PC-3 (cell line): Measurements from ENCODE around the gene ZNF778. TPM values are rescaled to one million over a fixed set of nuclear protein-coding genes. Genes with fewer than 3 reads are reported as not detected.

Experiments
- ATAC-seq: fragments of 200-7000 bp; cut with Tn5 transposase; 2 replicates; pipeline ENCODE4 v1.9.1; 2020; ENCODE audit warnings: mild to moderate bottlenecking, moderate library complexity
- BruUV-seq: library from RNA; stranded (reverse); fragments of 400-500 nt; replicated peaks from 2 replicates; lab custom pipeline; 2021; lab: Mats Ljungman, UMichigan
- CTCF ChIA-PET: fragments of 300-600 bp; sonication (Branson Sonifier 250); formaldehyde crosslinking; loops from one replicate; lab custom pipeline; 2022; ENCODE audit warnings: antibody characterized with exemption; lab: Charles Lee
- POLR2A ChIA-PET: fragments of 300-600 bp; sonication (Branson Sonifier 250); formaldehyde crosslinking; loops from one replicate; lab custom pipeline; 2022; ENCODE audit warnings: antibody characterized with exemption; ENCODE audit not compliant: unreplicated experiment; lab: Charles Lee
- DNase-seq: peaks from one replicate; pipeline ENCODE4 v3.0.0-alpha.2; 2015
- H2AFZ ChIP-seq: fragments of 300-600 bp; sonication (generic); 2 replicates; pipeline ENCODE4 v1.6.0; 2016; ENCODE audit warnings: antibody characterized with exemption, low read length
- H3F3A ChIP-seq: fragments of 300-600 bp; sonication (generic); one replicate; pipeline ENCODE4 v1.6.0; 2017; ENCODE audit warnings: antibody characterized with exemption, low read length, control low read depth, mild to moderate bottlenecking; ENCODE audit not compliant: unreplicated experiment
- H3K27ac ChIP-seq: fragments of 300-600 bp; sonication (generic); 2 replicates; pipeline ENCODE4 v1.5.1; 2016; ENCODE audit warnings: mild to moderate bottlenecking, low read length
- H3K27me3 ChIP-seq: fragments of 300-600 bp; sonication (generic); 2 replicates; pipeline ENCODE4 v1.6.1; 2016; ENCODE audit warnings: low read length, mixed read lengths
- H3K36me3 ChIP-seq: fragments of 300-600 bp; sonication (generic); 2 replicates; pipeline ENCODE4 v1.6.1; 2016; ENCODE audit warnings: low read depth, mixed run types, low read length, mixed read lengths
- H3K4me1 ChIP-seq: fragments of 300-600 bp; sonication (generic); 2 replicates; pipeline ENCODE4 v1.5.1; 2016; ENCODE audit warnings: low read length; ENCODE audit not compliant: insufficient read depth
- H3K4me2 ChIP-seq: fragments of 300-600 bp; sonication (generic); 2 replicates; pipeline ENCODE4 v1.6.0; 2016; ENCODE audit warnings: low read length
- H3K4me3 ChIP-seq: fragments of 300-600 bp; sonication (generic); 2 replicates; pipeline ENCODE4 v1.5.1; 2016; ENCODE audit warnings: mild to moderate bottlenecking, low read length, mixed read lengths
- H3K79me2 ChIP-seq: fragments of 300-600 bp; sonication (generic); 2 replicates; pipeline ENCODE4 v1.6.1; 2017; ENCODE audit warnings: low read length, mixed read lengths
- H3K9ac ChIP-seq: fragments of 300-600 bp; sonication (generic); 2 replicates; pipeline ENCODE4 v1.6.0; 2016; ENCODE audit warnings: mild to moderate bottlenecking, low read length
- H3K9me2 ChIP-seq: fragments of 300-600 bp; sonication (generic); replicated peaks from 2 replicates; pipeline ENCODE4 v1.6.1; 2016; ENCODE audit warnings: mixed run types, low read length, mixed read lengths
- H3K9me3 ChIP-seq: fragments of 300-600 bp; sonication (generic); 2 replicates; pipeline ENCODE4 v1.6.1; 2016; ENCODE audit warnings: low read length, mixed read lengths
- H4K20me1 ChIP-seq: fragments of 300-600 bp; sonication (generic); 2 replicates; pipeline ENCODE4 v1.6.1; 2016; ENCODE audit warnings: low read length, mixed read lengths
- EZH2 ChIP-seq: fragments of 300-600 bp; sonication (generic); IDR thresholded peaks from one replicate; pipeline ENCODE4 v1.6.1; 2017; ENCODE audit warnings: antibody characterized with exemption, mild to moderate bottlenecking, low read length; ENCODE audit not compliant: unreplicated experiment
- EZH2phosphoT487 ChIP-seq: fragments of 300-600 bp; sonication (generic); IDR thresholded peaks from 2 replicates; pipeline ENCODE4 v1.6.1; 2018; ENCODE audit warnings: mild to moderate bottlenecking, antibody characterized with exemption, low read length, borderline replicate concordance
- intact Hi-C: fragments of 100-400 bp; cut with micrococcal nuclease; formaldehyde crosslinking; loops from 2 replicates; pipeline ENCODE4 v1.9.0; 2023
- total RNA-seq: library from RNA; depleted of rRNA; stranded (reverse); fragments of >200 nt; gene quantifications from 2 replicates; pipeline ENCODE4 v1.2.3, GENCODE V29; 2014
- TF ChIP-seq, protein P1 (sequence below): fragments of 300-600 bp; sonication (generic); conservative IDR thresholded peaks from 2 replicates; pipeline ENCODE4 v1.5.1; 2017; ENCODE audit warnings: antibody characterized with exemption, low read depth, mild to moderate bottlenecking, low read length

The ZNF778 gene
- total RNA-seq, 1 experiment from 2014 or later = 15.3 TPM

DNA sequence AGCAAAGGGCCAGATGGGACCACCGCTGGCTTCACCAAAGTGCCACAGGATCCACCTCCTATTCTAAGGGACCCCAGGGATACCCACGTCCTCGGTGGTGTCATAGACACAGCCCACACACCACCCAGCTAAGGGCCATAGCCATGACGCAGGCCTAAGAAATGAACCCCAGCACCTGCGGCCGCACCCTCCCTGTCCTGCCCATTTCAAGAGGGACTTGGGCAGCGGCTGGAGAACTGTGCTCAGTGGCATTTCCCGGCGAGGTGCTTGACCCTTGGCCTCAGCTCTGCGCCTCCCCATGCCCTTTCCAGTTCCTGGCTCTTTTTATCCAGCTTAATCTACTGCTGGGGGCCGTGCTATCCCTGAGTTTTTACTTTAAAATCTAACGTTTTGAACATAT, 27.3 kb downstream of the ZNF778 start:
- no TSS peak for BruUV-seq
- Histone ChIP-seq H3K9ac (no peak overlapping the region), H3K9me3 (no peaks in the 10 kb centered on the region), H4K20me1 (no peaks in the 10 kb centered on the region), H3K79me2 (peaks cover 11% of the 10 kb centered on the region), H3K4me3 (no peak overlapping the region), H3K36me3 (no peaks in the 10 kb centered on the region), H3K27me3 (no peaks in the 10 kb centered on the region), H3K27ac (no peak overlapping the region), H2AFZ (no peak overlapping the region), H3K9me2 (no peaks in the 10 kb centered on the region), H3K4me1 (no peaks in the 10 kb centered on the region), H3K4me2 (no peak overlapping the region), H3F3A (no peaks in the 10 kb centered on the region)
- ChIA-PET POLR2A (no interaction called here), CTCF (no interaction called here)
- TF ChIP-seq, protein P1, sequence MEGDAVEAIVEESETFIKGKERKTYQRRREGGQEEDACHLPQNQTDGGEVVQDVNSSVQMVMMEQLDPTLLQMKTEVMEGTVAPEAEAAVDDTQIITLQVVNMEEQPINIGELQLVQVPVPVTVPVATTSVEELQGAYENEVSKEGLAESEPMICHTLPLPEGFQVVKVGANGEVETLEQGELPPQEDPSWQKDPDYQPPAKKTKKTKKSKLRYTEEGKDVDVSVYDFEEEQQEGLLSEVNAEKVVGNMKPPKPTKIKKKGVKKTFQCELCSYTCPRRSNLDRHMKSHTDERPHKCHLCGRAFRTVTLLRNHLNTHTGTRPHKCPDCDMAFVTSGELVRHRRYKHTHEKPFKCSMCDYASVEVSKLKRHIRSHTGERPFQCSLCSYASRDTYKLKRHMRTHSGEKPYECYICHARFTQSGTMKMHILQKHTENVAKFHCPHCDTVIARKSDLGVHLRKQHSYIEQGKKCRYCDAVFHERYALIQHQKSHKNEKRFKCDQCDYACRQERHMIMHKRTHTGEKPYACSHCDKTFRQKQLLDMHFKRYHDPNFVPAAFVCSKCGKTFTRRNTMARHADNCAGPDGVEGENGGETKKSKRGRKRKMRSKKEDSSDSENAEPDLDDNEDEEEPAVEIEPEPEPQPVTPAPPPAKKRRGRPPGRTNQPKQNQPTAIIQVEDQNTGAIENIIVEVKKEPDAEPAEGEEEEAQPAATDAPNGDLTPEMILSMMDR = no peak
- TF ChIP-seq EZH2phosphoT487 (no peak), EZH2 (no peak)
- ATAC-seq (no peak), DNase-seq (no peak)
- intact Hi-C loops = no loop called here

DNA sequence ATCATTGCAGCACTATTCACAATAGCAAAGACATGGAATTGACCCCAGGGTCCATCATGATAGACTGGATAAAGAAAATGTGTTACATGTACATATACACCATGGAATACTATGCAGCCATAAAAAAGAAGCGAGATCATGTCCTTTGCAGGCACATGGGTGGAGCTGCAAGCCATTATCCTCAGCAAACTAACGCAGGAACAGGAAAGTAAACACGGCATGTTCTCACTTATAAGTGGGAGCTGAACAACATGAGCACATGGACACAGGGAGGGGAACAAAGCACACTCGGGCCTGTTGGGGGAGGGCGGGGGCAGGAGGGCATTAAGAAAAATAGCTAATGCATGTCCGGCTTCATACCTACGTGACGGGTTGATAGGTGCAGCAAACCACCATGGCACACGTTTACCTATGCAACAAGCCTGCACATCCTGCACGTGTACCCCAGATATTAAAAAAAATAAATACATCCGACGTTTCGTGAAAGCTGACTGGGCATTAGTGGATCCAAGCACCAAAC, 28.9 kb downstream of the ZNF778 start:
- H4K20me1 ChIP-seq = no peaks in the 10 kb centered on the region
- peak overlapping the region; percentile 83 for H3K9ac ChIP-seq
- CTCF ChIA-PET = no interaction called here
- BruUV-seq = TSS peak; percentile 68
- no peaks in the 10 kb centered on the region for H3K4me1 ChIP-seq
- no peaks in the 10 kb centered on the region for H3K36me3 ChIP-seq
- no peaks in the 10 kb centered on the region for H3K9me3 ChIP-seq
- H3K27ac ChIP-seq = peak overlapping the region; percentile 64
- peak overlapping the region; percentile 75 for H2AFZ ChIP-seq
- no peaks in the 10 kb centered on the region for H3K27me3 ChIP-seq
- POLR2A ChIA-PET = no interaction called here
- no peak for ATAC-seq
- peaks cover 7% of the 10 kb centered on the region for H3K79me2 ChIP-seq
- intact Hi-C loops = no loop called here
- DNase-seq = no peak
- H3K4me3 ChIP-seq = peak overlapping the region; percentile 73
- no peaks in the 10 kb centered on the region for H3K9me2 ChIP-seq
- TF ChIP-seq EZH2phosphoT487 (no peak), EZH2 (no peak)
- TF ChIP-seq, protein P1 = no peak
- no peaks in the 10 kb centered on the region for H3F3A ChIP-seq
- H3K4me2 ChIP-seq = peak overlapping the region; percentile 93
